Measurements from ENCODE around the gene CEMIP2.

The CEMIP2 gene

GRCh38 chr9:71742703-71743102, 25.6 kb downstream of the CEMIP2 start:
- TF ChIP-seq CTCF (IDR thresholded peaks at IDR 0.05; ENCODE audit: insufficient read depth, low read length) = no peak
- no peak for TF ChIP-seq POLR2AphosphoS5 (IDR thresholded peaks at IDR 0.05; ENCODE audit: low read depth)
- TF ChIP-seq GABPA (IDR thresholded peaks at IDR 0.05; ENCODE audit: low read depth) = no peak
- TF ChIP-seq SPI1 (IDR thresholded peaks at IDR 0.05; ENCODE audit: borderline replicate concordance, low read depth) = no peak
- no peak for TF ChIP-seq REST (IDR thresholded peaks at IDR 0.05; ENCODE audit: insufficient replicate concordance, low read depth)
- Histone ChIP-seq H3K4me3 (replicated peaks; ENCODE audit: insufficient read depth, low read length) (no peak overlapping the region), H3K27ac (replicated peaks) (no peak overlapping the region), H3K27me3 (ENCODE audit: insufficient read depth, poor library complexity, severe bottlenecking) (no peaks in the 10 kb centered on the region)
- DNase-seq (ENCODE audit: low read depth in 1 of 2, low spot score in 1 of 2) = no peak

DNA sequence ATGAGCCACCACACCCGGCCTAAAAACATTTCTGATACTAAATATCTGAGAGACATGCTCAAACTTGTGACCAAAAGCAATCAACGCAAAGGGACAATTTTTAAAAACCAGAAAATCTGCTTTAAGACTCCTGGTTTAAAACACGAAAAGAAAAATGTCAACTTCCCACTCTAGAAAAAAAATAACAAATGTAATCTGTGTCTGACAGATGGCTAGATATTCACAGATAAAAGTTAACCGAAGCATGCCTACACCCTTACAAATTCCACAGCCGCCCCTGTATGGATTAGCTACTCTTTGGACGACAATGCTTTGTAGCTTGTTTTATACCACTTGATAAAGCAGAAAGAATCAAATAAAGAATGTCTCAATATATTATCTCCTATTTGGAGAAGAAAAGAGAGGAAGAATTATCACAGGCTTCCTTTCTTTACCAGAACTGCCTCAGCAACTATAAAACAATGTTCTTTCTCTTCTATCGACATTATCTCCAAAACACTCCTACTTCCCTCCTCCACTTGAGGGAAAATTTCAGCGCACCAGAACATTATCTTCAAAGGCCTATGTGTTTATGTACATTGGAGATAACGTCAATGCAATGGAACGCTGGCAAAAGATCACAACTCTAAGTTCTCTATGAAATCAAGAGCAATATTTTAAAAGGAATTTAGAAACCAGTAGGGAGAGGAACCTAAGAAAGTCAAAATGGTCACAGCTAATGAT, 26.2 kb downstream of the CEMIP2 start:
- H3K27ac ChIP-seq (replicated peaks) = no peak overlapping the region
- TF ChIP-seq CTCF (IDR thresholded peaks at IDR 0.05; ENCODE audit: insufficient read depth, low read length) (no peak), REST (IDR thresholded peaks at IDR 0.05; ENCODE audit: insufficient replicate concordance, low read depth) (no peak), POLR2AphosphoS5 (IDR thresholded peaks at IDR 0.05; ENCODE audit: low read depth) (no peak), GABPA (IDR thresholded peaks at IDR 0.05; ENCODE audit: low read depth) (no peak), SPI1 (IDR thresholded peaks at IDR 0.05; ENCODE audit: borderline replicate concordance, low read depth) (no peak)
- no peaks in the 10 kb centered on the region for H3K27me3 ChIP-seq (ENCODE audit: insufficient read depth, poor library complexity, severe bottlenecking)
- no peak for DNase-seq (ENCODE audit: low read depth in 1 of 2, low spot score in 1 of 2)
- no peak overlapping the region for H3K4me3 ChIP-seq (replicated peaks; ENCODE audit: insufficient read depth, low read length)

GRCh38 chr9:71740199-71740598, 28.1 kb downstream of the CEMIP2 start:
- H3K27ac ChIP-seq (replicated peaks) = no peak overlapping the region

More at GRCh38 chr9:71740199-71740598, 28.1 kb downstream of the CEMIP2 start:
- TF ChIP-seq CTCF (IDR thresholded peaks at IDR 0.05; ENCODE audit: insufficient read depth, low read length) = no peak
- no peak for DNase-seq (ENCODE audit: low read depth in 1 of 2, low spot score in 1 of 2)
- Histone ChIP-seq H3K27me3 (ENCODE audit: insufficient read depth, poor library complexity, severe bottlenecking) (no peaks in the 10 kb centered on the region), H3K4me3 (replicated peaks; ENCODE audit: insufficient read depth, low read length) (no peak overlapping the region)

All from HL-60 (cell line).